Activated T-cell treated with anti-CD3 and anti-CD28 coated beads, Interleukin-2, amount 50 U/mL, for 24 hours (primary cell): Measurements from ENCODE around the gene SLC1A2.

Experiments used
- DNase-seq: peaks from one replicate; pipeline ENCODE4 v3.0.0-alpha.2; 2020
- H3K27ac Mint-ChIP-seq: 2 replicates; pipeline ENCODE4 v1.8.0; 2020; ENCODE audit warnings: mild to moderate bottlenecking, mixed read lengths
- H3K27me3 Mint-ChIP-seq: 2 replicates; pipeline ENCODE4 v1.8.0; 2020; ENCODE audit warnings: mixed read lengths
- H3K36me3 Mint-ChIP-seq: 2 replicates; pipeline ENCODE4 v1.8.0; 2020; ENCODE audit warnings: low read depth, mixed read lengths
- H3K4me1 Mint-ChIP-seq: 2 replicates; pipeline ENCODE4 v1.8.0; 2020; ENCODE audit warnings: low read depth, mixed read lengths
- H3K4me3 Mint-ChIP-seq: 2 replicates; pipeline ENCODE4 v1.8.0; 2020; ENCODE audit warnings: mild to moderate bottlenecking, moderate library complexity, mixed read lengths
- H3K9me3 Mint-ChIP-seq: 2 replicates; pipeline ENCODE4 v1.8.0; 2020; ENCODE audit warnings: mixed read lengths

The SLC1A2 gene

GRCh38 chr11:35376118-35376510, 43.2 kb downstream of the SLC1A2 start:
- no peak overlapping the region for H3K4me3 Mint-ChIP-seq
- DNase-seq = no peak
- no peaks in the 10 kb centered on the region for H3K36me3 Mint-ChIP-seq
- H3K27ac Mint-ChIP-seq = no peak overlapping the region
- no peaks in the 10 kb centered on the region for H3K9me3 Mint-ChIP-seq
- peaks cover 1% of the 10 kb centered on the region for H3K4me1 Mint-ChIP-seq
- no peaks in the 10 kb centered on the region for H3K27me3 Mint-ChIP-seq

GRCh38 chr11:35375332-35376117, 43.8 kb downstream of the SLC1A2 start:
- Mint-ChIP-seq H3K4me1 (peaks cover 1% of the 10 kb centered on the region), H3K4me3 (no peak overlapping the region), H3K9me3 (no peaks in the 10 kb centered on the region), H3K27ac (no peak overlapping the region), H3K36me3 (no peaks in the 10 kb centered on the region), H3K27me3 (no peaks in the 10 kb centered on the region)
- DNase-seq = no peak

- no peaks in the 10 kb centered on the region for H3K36me3 Mint-ChIP-seq
- H3K4me3 Mint-ChIP-seq = no peak overlapping the region
- H3K27ac Mint-ChIP-seq = no peak overlapping the region
- H3K27me3 Mint-ChIP-seq = no peaks in the 10 kb centered on the region
- no peak for DNase-seq
- no peaks in the 10 kb centered on the region for H3K9me3 Mint-ChIP-seq
- peaks cover 1% of the 10 kb centered on the region for H3K4me1 Mint-ChIP-seq
Observed at GRCh38 chr11:35373284-35373933, 45.9 kb downstream of the SLC1A2 start.

- no peaks in the 10 kb centered on the region for H3K27me3 Mint-ChIP-seq
- H3K4me1 Mint-ChIP-seq = peaks cover 1% of the 10 kb centered on the region
- no peak overlapping the region for H3K27ac Mint-ChIP-seq
- no peaks in the 10 kb centered on the region for H3K36me3 Mint-ChIP-seq
- H3K4me3 Mint-ChIP-seq = no peak overlapping the region
- H3K9me3 Mint-ChIP-seq = no peaks in the 10 kb centered on the region
- DNase-seq = no peak
Observed at GRCh38 chr11:35372565-35373283, 46.6 kb downstream of the SLC1A2 start.

GRCh38 chr11:35367491-35367890, 51.9 kb downstream of the SLC1A2 start:
- Mint-ChIP-seq H3K4me1 (no peaks in the 10 kb centered on the region), H3K4me3 (no peak overlapping the region), H3K27me3 (no peaks in the 10 kb centered on the region), H3K36me3 (no peaks in the 10 kb centered on the region), H3K27ac (no peak overlapping the region), H3K9me3 (no peaks in the 10 kb centered on the region)
- no peak for DNase-seq

GRCh38 chr11:35366798-35367197, 52.6 kb downstream of the SLC1A2 start:
- Mint-ChIP-seq H3K27me3 (no peaks in the 10 kb centered on the region), H3K27ac (no peak overlapping the region)

GRCh38 chr11:35365961-35366360, 53.4 kb downstream of the SLC1A2 start:
- Mint-ChIP-seq H3K4me3 (no peak overlapping the region), H3K9me3 (no peaks in the 10 kb centered on the region), H3K4me1 (no peaks in the 10 kb centered on the region), H3K36me3 (no peaks in the 10 kb centered on the region), H3K27me3 (no peaks in the 10 kb centered on the region), H3K27ac (no peak overlapping the region)
- DNase-seq = no peak

More at GRCh38 chr11:35366798-35367197, 52.6 kb downstream of the SLC1A2 start:
- Mint-ChIP-seq H3K4me1 (no peaks in the 10 kb centered on the region), H3K4me3 (no peak overlapping the region), H3K9me3 (no peaks in the 10 kb centered on the region), H3K36me3 (no peaks in the 10 kb centered on the region)
- no peak for DNase-seq

GRCh38 chr11:35365395-35365794, 54.0 kb downstream of the SLC1A2 start:
- Mint-ChIP-seq H3K9me3 (no peaks in the 10 kb centered on the region), H3K4me1 (no peaks in the 10 kb centered on the region), H3K27me3 (no peaks in the 10 kb centered on the region), H3K36me3 (no peaks in the 10 kb centered on the region), H3K4me3 (no peak overlapping the region), H3K27ac (no peak overlapping the region)
- DNase-seq = no peak

GRCh38 chr11:35363854-35364780, 55.2 kb downstream of the SLC1A2 start:
- DNase-seq = no peak
- H3K4me1 Mint-ChIP-seq = no peaks in the 10 kb centered on the region
- no peak overlapping the region for H3K27ac Mint-ChIP-seq
- H3K9me3 Mint-ChIP-seq = no peaks in the 10 kb centered on the region
- no peaks in the 10 kb centered on the region for H3K36me3 Mint-ChIP-seq
- H3K27me3 Mint-ChIP-seq = no peaks in the 10 kb centered on the region
- H3K4me3 Mint-ChIP-seq = no peak overlapping the region

GRCh38 chr11:35363246-35363801, 56.0 kb downstream of the SLC1A2 start:
- no peak overlapping the region for H3K4me3 Mint-ChIP-seq
- no peaks in the 10 kb centered on the region for H3K36me3 Mint-ChIP-seq
- no peaks in the 10 kb centered on the region for H3K27me3 Mint-ChIP-seq
- no peak for DNase-seq
- H3K4me1 Mint-ChIP-seq = peaks cover 4% of the 10 kb centered on the region
- no peak overlapping the region for H3K27ac Mint-ChIP-seq
- no peaks in the 10 kb centered on the region for H3K9me3 Mint-ChIP-seq

GRCh38 chr11:35362521-35362980, 56.8 kb downstream of the SLC1A2 start:
- DNase-seq = no peak
- Mint-ChIP-seq H3K4me1 (peaks cover 4% of the 10 kb centered on the region), H3K4me3 (no peak overlapping the region), H3K9me3 (no peaks in the 10 kb centered on the region), H3K27ac (no peak overlapping the region), H3K36me3 (no peaks in the 10 kb centered on the region), H3K27me3 (no peaks in the 10 kb centered on the region)

- no peak overlapping the region for H3K27ac Mint-ChIP-seq
- no peak overlapping the region for H3K4me3 Mint-ChIP-seq
- peaks cover 8% of the 10 kb centered on the region for H3K4me1 Mint-ChIP-seq
- DNase-seq = no peak
- H3K36me3 Mint-ChIP-seq = no peaks in the 10 kb centered on the region
- no peaks in the 10 kb centered on the region for H3K9me3 Mint-ChIP-seq
- no peaks in the 10 kb centered on the region for H3K27me3 Mint-ChIP-seq
Observed at GRCh38 chr11:35360055-35360530, 59.3 kb downstream of the SLC1A2 start.

GRCh38 chr11:35359321-35360054, 59.9 kb downstream of the SLC1A2 start:
- no peak overlapping the region for H3K4me3 Mint-ChIP-seq
- no peak for DNase-seq
- H3K9me3 Mint-ChIP-seq = no peaks in the 10 kb centered on the region
- H3K36me3 Mint-ChIP-seq = no peaks in the 10 kb centered on the region
- no peaks in the 10 kb centered on the region for H3K27me3 Mint-ChIP-seq
- H3K27ac Mint-ChIP-seq = no peak overlapping the region
- peaks cover 8% of the 10 kb centered on the region for H3K4me1 Mint-ChIP-seq
